Activated CD4-positive, alpha-beta T cell treated with anti-CD3 and anti-CD28 coated beads for 48 hours (primary cell): ENCODE data around the gene FAM217B.

Source experiments
- DNase-seq: peaks from one replicate; pipeline ENCODE4 v3.0.0-alpha.2; 2020

Gene FAM217B, protein sequence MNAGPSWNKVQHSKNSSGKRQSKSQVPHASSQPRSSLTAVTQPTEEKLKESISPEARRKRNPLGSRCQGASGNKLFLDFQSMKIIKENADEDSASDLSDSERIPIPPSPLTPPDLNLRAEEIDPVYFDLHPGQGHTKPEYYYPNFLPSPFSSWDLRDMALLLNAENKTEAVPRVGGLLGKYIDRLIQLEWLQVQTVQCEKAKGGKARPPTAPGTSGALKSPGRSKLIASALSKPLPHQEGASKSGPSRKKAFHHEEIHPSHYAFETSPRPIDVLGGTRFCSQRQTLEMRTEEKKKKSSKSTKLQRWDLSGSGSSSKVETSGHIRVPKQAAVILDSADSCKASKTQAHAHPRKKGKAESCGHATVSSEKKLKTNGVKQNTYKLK

DNA sequence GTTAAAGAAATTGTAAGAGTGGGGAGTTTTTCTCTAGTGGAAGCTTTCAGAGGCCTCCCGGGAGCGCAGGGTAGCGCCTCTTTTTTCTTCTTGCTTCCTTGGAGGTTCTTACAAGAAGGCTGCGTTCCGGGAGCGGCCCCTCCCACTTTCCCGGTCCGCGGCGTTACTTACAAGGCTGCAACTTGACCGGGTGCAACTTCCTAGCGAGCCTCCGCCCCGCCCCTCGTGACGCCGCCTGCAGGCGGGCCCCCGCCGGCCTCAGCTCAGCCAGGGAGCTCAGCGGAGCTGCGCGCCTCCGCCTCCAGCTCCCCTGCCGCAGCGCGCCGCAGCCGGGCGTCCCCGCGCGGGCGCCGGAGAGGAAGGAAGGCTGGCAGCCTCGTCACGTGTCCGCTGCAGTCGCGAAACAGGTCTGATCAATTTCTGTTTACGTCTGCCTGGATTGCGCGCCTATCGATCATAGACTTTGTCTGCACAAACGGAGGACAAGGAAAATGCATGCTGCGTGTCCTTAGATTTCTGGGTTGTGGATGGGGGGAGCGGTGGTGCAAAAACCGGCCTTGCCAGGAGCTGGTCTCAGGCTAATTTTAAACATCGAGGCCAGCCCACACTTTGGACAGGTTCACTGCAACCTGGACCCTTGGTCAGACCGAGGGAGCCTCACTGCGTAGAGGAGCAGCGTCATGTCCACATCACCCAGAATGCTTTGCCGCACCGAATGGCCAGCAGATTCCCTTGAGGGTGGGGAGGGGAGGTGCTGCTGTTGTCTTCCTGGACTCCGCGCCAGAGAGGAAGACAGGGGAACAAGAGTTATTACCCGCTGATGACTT, at the start of gene FAM217B, which contains the start of gene PPP1R3D:
Gene FAM217B (plus strand): TSS at position 261 of the 827 bp plus-strand sequence. CDS start 3,555 bp downstream, outside the sequence.
Gene PPP1R3D (minus strand): TSS at position 177 of the 827 bp plus-strand sequence. CDS start 374 bp downstream, outside the sequence.
- peak; percentile 92 for DNase-seq

DNA sequence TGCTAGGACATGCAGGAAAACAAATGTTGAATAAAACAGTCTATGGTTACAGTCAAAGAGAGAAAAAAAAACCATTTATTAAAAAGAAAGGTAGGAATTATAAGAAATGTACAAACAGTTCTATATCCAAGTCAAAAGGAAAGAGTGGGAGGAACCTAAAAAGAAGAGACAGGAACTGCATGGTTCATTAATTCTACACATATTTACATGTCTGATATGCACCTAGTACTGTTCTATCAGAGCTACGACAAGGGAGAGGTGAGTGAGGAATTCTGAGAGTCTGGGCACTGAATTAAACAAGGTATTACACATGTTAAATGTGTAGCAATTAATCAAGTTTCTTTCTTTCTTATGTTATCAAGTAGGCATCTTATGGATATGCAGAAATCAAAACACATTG, 48.6 kb upstream of the FAM217B start:
- DNase-seq = no peak

DNA sequence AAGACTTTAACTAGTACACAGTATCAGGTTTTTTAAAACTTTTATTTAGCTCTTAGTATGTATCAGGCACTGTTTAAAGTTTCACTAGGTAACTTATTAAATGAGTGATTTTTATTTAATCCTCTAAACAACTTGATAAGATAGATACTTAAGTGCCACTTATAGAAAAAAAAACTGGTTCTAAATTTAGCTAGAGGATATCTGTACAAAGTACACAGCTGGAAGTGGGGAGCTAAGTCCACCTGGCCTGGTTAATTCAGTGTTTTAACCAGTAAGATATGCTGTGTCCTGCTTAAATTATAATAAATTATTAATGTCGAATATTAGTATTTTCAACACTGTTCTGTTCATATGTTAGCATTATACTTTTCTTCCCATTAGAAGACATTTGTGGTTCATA, 44.3 kb upstream of the FAM217B start:
- no peak for DNase-seq

DNA sequence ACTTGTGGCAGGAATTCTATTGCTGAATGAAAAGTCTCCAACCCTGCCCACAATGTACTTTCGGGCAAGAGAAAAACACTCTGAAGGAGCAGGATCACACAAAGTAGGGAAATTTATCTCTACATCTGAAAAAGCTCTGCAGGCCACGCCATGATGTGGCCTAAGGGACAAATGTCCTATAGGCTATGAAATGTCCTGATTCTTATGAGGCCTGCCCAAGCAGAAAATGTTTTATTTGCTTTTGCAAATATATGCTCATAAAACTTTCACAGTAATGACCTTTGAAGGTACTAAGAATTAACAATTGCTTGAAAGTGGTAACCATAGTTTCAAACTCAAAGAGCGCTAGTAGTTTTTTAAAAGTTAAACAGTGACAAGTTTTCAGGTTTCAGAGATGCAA, 37.7 kb upstream of the FAM217B start:
- DNase-seq = no peak

DNA sequence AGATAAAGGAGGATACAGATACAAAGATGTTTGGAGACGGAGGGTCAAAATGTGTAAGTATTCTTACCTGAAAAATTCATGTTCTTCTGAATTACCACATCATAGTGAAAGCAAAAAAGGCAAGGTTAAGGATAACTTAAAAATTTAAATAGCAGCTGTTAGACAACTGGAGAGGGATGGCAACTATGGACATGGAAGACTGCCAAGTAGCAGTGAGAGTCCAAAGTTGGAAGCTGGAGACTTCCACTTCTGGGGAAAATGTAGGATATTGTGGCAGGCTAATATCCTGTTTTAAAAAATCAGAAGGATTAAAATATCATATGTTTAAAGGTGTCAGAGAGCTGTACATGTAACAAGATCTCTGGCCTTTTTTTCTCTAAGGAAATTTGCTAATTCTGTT, 36.6 kb upstream of the FAM217B start:
- no peak for DNase-seq

DNA sequence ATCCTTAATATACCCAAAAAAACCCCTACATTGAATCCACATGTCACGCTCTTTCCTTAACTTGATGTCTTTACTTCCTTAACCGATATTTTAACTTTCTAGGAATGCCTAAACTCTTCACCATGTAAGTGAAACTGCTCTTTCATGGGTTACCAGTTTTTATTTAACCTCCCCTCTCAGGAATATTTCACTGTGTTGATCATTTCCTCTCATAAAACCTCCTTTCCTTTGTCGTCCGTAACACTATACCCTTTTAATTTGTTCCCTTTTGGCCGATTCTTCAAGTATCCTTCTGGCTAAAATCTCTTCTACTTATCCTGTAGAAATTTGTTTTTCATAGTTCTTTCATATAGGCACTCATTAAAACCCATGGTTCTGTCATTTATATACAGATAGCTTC, 31.3 kb upstream of the FAM217B start:
- no peak for DNase-seq

DNA sequence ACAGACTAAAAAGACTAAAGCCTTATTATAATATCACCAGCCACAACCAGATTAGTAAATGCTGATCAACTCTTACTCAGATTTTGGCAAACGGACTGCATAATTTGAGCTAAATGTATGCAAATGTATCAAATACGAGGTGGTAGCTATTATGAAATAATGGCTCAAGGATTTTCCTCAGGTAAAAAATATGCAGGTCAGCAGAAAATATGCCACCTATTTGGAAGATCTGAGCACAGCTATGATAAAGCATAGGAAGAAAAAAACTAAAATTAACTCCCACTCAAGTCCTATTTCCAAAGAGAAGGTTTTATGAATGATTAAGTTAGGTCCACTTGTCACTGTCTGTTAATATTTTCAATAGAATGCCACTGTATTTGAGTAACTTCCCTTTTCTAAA, 29.1 kb upstream of the FAM217B start:
- DNase-seq = no peak

DNA sequence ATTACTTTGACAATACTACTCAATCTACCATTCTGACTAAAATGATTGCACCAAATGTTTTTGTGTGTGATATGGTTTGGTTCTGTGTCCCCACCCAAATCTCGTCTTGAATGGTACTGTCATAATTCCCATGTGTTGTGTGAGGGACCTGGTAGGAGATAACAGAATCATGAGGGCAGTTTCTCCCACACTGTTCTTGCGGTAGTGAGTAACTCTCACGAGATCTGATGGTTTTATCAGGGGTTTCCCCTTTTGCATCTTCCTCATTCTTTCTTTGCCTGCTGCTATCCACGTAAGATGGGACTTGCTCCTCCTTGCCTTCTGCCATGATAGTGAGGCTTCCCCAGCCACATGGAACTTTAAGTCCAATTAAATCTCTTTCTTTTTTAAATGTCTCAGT, 27.6 kb upstream of the FAM217B start:
- DNase-seq = no peak

DNA sequence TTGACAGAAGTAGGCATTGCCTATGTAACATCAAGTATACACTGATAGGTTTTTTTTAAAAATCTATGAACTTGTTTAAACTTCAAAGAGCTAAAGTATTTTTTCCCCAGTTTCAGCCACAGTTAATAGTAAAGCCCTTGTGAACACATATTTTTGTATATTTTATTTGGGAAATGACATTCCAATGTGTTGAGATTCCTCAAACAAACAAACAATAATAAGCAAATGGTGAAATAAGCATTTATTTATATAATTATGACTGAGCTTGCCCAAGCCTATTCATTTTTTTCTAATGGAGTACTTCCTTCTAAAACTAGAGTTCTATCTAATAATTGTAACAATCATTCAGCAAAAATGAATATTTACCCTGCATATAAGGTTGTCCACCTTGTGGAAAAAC, 19.2 kb upstream of the FAM217B start:
- DNase-seq = no peak

DNA sequence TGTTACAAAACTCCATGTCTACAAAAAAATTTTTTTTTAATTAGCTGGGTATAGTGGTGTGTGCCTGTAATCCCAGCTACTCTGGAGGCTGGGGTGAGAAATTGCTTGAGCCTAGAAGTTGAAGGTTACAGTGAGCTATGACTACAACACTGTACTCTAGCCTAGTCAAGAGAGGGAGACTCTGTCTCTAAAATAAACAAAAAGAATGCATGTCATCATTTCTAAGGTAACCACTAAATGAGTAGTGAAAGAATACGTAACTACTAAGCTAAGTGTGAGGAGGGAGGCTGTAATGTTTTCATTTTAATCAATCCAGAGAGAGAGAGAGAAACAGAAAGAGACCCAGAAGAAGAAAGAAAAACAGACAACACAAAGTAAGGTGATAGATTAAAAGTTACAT, 16.7 kb upstream of the FAM217B start:
- no peak for DNase-seq

DNA sequence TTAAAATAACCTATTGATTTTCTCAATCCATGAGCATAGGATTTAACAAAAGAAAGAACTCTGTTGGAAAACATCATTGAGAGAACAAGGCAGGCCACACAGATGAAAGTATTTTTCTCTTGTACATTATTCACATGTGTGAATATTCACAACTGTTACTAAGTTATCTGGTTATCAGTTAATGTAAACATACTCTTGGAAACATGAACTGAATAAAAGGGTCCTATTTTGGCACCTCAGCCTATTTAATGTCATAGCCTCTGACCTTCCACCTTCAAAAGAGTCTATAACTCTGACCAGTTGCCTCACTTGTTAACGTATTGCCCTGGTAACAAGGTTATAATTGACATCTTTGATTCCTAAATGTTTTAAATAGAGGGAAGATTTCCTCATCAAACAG, 14.8 kb upstream of the FAM217B start:
- no peak for DNase-seq

DNA sequence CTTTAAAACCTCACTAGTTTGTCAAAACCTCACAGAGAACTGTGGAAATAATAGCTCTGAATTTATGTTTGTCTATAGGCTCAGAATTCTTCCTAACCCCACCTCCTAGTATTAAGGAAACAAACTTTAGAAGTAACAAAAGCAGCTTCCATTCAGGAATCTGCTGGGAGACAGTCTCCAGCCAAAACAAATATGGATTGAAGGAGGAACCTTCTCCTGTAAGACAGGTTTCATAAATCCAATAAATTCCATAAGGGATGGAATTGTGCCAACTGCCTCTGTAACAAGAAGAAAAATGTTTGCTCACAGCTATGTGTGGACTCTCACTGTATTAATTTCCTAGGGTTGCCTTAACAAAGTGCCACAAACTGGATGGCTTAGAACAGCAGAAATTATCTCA, 14.3 kb upstream of the FAM217B start:
- DNase-seq = no peak

DNA sequence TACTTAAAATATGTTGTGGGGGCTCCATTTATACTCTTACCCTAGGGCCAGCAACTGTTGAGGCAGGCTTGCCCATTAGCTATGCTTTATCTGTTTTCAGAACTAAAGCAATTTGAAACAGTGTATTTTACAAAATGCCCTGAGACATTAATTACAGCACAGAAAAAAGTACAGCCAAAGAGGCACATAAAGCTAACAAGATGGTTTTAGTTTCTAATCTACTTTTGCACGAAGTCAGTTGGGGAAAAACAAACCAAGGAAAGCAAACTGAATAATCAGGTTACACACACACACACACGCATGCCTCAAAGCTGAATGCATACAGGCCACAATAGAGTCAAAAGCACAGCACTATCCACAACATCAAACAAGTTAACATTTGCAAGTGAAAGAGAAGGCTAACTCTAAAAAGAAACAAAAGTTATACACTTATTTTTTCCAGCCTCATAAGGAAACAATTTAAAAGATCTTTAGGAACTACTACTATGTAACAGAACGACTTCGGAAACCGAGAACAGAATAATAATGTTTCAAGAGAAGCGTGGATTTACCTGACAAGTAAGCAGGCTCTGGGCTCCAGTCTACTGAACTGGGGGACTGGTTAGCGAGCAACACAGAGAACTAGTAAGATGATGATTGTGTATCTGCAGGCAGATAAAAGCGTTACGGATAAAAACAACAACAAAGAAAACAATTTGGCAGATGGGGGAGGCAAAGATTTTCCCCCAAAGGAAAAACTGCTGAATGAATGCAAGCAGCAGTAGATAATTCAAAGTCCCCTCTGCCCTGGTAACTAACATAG, 8.5 kb upstream of the FAM217B start:
- DNase-seq = no peak

DNA sequence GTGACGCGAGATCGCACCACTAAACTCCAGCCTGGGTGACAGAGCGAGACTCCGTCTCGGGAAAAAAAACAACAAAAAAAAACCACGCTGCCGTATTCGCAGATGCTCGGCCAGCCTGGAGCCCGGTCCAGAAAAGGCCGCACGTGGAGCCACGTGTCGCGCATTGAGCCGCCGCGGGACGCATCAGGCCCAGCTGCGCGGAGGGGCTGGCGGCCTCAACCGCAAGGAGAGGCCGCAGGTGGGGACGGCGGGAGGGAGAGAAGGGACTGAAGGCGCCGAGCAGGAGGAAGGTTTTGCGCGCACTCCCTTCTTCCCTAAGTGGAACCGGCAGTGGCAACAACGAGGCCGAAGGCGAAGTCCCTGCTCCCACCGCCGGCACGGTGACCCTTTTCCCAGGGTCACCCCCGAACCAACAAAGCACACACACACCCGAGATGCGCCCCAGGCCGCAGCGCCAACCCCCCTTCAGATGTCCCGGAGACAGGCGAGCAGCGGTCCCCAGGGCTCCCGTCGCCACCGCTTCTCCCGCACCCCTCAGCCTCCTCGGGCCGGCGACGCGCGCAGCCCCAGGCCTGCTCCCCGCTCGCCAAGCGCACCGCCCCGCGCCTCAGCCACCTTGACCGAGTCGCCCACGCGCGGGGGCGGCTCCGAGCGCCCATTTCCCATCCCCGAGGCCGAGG, 7.4 kb upstream of the FAM217B start:
- no peak for DNase-seq

DNA sequence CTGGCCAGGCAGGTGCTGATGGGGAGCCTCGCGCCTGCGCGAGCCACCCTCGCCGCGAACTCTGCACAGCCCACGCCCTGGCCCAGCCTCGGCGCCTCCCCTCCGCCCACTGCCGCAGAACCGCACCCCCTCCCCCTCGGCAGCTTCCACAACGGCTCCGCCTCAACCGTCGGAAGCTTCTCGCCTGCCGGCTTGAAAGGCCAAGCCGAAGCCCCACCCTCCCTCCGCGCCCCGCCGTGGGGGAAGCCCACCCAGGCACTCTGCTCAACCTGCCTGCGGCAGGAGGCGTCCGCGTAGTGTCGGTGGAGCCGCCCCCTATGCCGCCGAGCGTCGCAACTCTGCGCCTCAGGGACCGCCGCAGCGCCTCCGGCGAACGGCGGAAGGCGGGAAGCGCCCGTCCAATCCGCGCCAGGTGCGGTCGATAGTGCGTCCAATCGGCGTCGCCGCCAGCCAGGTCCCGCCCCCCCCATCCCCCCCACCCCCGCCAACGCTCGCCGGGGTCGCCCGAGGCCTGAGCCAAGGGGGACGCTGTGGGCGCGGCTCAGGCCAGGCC, 6.8 kb upstream of the FAM217B start, which contains the start of gene SYCP2:
Gene SYCP2 (minus strand): TSS at position 342 of the 553 bp plus-strand sequence. CDS start 11,224 bp downstream, outside the sequence.
- DNase-seq = peak; percentile 72

DNA sequence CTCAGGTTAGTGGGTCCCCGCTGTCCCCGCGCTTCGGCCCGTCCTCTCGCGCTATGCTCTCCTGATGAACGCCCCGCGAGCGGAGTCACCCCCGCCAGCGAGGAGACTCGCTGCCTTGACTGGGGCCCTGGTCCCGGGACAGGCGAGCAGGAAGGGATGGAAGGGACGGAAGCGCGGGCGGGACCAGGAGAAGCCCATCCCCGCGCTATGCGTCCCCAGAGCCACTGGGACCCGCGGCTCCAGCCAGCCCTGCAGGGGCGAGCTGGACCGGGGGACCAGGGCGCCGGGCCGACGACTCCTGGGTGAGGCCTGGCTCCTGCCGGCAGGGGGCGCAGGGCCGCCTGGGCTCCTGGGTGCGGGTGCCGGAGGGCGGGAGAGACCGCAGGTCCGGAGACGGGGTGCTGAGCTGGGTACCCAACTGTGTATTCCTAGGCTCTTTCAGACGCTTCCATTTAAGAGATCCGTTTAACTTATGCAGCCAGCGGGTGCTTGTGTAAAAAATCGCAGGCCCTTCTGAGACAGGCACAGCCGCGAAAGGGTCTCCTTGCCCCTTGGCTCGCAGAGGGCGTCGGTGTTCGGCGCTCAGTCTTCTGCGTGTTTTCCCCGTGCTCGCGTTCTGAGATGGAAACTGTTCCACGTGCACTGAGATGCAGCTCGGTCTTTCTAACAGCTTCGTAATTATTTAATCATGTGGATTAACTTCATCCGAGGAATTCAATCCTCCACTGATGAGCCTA, 6.2 kb upstream of the FAM217B start:
- DNase-seq = peak; percentile 85

DNA sequence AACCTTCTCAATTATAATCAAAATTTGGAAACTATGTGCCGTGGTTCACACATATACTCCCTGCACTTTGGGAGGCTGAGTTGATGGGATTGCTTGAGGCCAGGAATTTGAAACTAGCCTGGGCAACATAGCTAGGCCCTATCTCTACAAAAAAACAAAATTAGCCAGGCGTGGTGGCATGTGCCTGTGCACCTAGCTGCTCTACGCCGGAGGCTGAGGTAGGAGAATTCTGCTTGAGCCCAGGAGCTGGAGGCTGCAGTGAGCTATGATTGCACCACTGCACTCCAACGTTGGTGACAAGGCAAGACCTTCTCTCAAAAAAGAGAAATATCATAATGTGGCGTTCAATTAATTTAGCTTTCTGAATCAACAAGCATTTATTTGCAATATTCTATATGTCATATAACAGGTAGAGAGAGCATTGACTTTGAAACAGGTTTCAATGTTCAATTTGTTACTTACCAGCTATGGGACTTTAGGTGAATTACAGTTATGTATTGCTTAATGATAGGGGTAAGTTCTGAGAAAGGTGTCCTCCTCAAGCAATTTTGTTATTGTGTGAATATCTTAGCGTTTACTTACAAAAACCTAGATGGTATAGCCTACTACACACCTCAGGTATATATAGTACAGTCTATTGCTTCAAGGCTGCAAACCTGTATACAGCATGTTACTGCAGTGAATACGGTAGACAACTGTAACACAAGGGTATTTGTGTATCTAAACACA, 4.6 kb upstream of the FAM217B start:
- no peak for DNase-seq

DNA sequence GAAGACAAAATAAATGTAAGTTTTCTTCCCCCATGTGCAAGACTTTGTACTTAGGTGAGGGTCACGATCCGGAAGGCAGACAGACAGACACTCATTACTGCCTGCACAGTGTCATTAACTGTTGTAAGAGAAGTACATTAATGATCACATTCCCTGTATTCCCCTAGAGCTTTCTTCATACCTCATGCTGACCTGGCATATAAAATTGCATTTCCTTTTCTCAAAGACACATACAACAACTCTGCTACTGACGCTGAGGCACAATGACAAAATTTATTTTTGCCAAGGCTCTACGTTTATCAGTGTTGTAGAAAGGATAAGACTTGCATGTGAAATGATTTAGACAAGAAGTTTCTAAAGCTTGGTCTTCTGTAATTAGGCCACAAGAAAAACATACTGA, 3.8 kb upstream of the FAM217B start:
- DNase-seq = no peak

DNA sequence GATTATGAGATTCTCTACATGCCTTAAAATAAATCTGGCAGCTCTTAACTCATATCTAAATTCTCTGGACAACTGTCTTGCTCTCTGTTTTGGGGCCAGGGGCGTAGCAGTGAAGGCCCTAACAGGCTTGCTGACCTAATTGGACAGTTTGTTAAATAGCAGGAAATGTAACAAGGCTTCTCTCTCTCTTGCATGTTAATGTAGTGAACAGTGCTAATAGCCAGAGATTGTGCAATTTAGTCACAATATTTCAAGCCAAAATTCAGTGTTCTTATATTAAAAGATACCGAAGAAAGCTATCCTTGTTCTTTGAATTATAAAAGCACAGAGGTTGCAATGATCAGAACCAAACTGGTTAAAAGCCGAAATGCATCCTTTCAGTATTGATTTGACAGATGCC, 3.0 kb upstream of the FAM217B start:
- no peak for DNase-seq

DNA sequence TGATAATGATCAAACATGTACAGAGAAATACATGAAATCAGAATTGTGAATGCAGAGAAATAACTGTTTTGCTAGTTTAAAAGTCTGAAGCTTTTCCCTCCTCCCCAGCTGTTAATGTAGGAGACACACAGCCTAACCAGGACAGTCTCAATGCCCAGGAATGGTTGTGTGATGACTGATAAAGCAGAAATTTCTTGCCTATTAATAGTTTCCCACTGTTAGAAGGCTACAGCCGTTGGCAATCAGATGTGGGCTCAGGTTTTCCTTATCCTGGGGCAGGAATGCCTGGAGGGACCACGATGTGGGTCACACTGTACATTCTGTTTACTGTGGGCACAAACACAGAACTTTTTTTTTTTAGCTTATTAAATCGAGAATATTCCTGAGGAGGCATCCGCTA, 2.0 kb upstream of the FAM217B start:
- DNase-seq = no peak

DNA sequence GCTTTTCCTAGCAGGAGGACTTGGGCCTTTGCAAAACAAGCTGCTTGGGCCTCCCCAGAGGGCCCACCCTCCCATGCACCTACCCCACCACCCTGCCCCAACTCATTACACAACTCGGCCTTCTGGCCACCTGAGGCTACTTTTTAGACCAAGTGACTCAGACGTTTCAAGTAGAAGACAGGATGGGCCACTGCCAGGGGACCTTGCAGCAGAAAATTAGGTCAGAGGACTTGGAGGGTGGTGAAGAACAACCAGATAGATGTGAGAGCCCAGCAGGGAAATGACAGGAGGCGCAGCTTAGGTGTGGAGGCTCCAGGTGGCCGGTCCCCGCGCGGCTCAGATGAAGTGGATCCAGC, 1.5 kb upstream of the FAM217B start:
- DNase-seq = no peak
